ENCODE data around the gene CARMIL1. TPM values are rescaled to one million over a fixed set of nuclear protein-coding genes. Genes with fewer than 3 reads are reported as not detected.

CARMIL1 gene
- total RNA-seq, 1 experiment from 2014 or later: 23.6 TPM

DNA sequence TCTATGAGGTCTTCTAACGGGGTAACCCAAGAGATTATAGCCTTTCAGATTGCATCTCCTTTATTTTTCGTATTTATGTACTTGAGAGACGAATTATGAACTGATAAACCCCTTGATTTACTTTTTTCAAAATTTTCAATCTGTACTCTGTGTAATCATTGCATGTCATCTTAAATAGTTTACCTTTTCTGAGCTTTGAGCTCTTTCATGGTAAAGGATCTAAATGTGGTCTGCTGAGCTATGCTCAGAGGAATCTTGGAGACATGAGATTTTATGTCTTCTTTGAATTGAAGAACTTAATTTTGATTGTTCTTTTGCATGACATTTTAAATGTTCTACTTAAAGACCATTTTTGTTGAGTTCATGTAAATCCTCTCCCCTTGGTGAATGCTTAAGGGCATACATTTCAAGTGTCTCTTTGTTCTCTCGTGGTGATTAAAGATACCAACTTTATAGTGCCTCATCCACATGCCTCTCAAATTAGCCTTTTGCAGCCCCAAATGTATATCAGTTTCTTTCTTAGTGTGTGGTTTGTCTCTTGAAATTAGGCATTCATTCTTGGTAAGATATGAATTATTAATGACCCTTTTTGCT, 256.6 kb downstream of the CARMIL1 start:
- Histone ChIP-seq H3K23me2 (ENCODE audit: insufficient read length, low read depth, low read length, poor library complexity, severe bottlenecking) (no peaks in the 10 kb centered on the region), H3K4me1 (ENCODE audit: insufficient read depth, low read length) (no peaks in the 10 kb centered on the region), H3K9me3 (ENCODE audit: control insufficient read depth, low read depth, low read length) (no peaks in the 10 kb centered on the region), H2BK12ac (ENCODE audit: insufficient read length, low read depth, low read length) (no peak overlapping the region), H3K18ac (ENCODE audit: insufficient read length, low read depth, low read length) (no peak overlapping the region), H3T11ph (ENCODE audit: low read length) (no peak overlapping the region), H3K27ac (ENCODE audit: insufficient read length, low read depth, low read length) (no peak overlapping the region), H4K8ac (replicated peaks; ENCODE audit: insufficient read length, low read depth, low read length) (no peak overlapping the region), H2AFZ (ENCODE audit: low read length) (no peak overlapping the region), H3K56ac (ENCODE audit: insufficient read length, low read depth, low read length) (no peak overlapping the region), H4K91ac (ENCODE audit: insufficient read length, low read depth, low read length) (no peak overlapping the region), H3K4ac (ENCODE audit: low read depth, low read length) (no peak overlapping the region), H2BK20ac (ENCODE audit: low read depth, low read length, poor library complexity, severe bottlenecking) (no peak overlapping the region), H2BK15ac (ENCODE audit: low read depth, low read length) (no peak overlapping the region), H3K9ac (ENCODE audit: extremely low read depth, insufficient read length, low read length) (no peak overlapping the region), H3K79me1 (ENCODE audit: insufficient read depth, low read depth, low read length, poor library complexity, severe bottlenecking) (no peaks in the 10 kb centered on the region), H4K20me1 (ENCODE audit: control insufficient read depth, insufficient read depth, insufficient read length) (no peaks in the 10 kb centered on the region), H3K79me2 (ENCODE audit: insufficient read depth, low read length) (no peaks in the 10 kb centered on the region), H2AK5ac (ENCODE audit: insufficient read length, low read length) (no peak overlapping the region), H4K5ac (ENCODE audit: insufficient read length, low read depth, low read length) (no peak overlapping the region), H2BK5ac (ENCODE audit: insufficient read length, low read length) (no peak overlapping the region), H3K14ac (ENCODE audit: insufficient read depth, low read length) (no peak overlapping the region), H2BK120ac (ENCODE audit: low read depth, low read length, poor library complexity, severe bottlenecking) (no peak overlapping the region), H3K27me3 (ENCODE audit: insufficient read depth, low read length) (no peaks in the 10 kb centered on the region), H3K4me2 (ENCODE audit: insufficient read depth, insufficient read length, low read length) (no peak overlapping the region), H3K23ac (ENCODE audit: insufficient read length, low read depth, low read length) (no peak overlapping the region)
- H3K27ac Mint-ChIP-seq: no peak overlapping the region
- no peak for DNase-seq
- peaks cover 0 to 2% of the 10 kb centered on the region in 2 experiments; a peak in 3 of 4 replicates for H3K4me1 Mint-ChIP-seq
- no peak overlapping the region for H3K4me3 Mint-ChIP-seq
- no peaks in the 10 kb centered on the region for H3K9me3 Mint-ChIP-seq
- H3K36me3 Mint-ChIP-seq (ENCODE audit: insufficient read depth in 1 of 3, low read depth in 3 of 3): peaks cover 7 to 9% (median 9%) of the 10 kb centered on the region in 3 experiments; a peak in 5 of 7 replicates
- no CpG with 5 or more reads among the region's 4 CpGs for WGBS (ENCODE audit: extremely low coverage, insufficient read length, low lambda C conversion rate)
- TF ChIP-seq, protein P1, sequence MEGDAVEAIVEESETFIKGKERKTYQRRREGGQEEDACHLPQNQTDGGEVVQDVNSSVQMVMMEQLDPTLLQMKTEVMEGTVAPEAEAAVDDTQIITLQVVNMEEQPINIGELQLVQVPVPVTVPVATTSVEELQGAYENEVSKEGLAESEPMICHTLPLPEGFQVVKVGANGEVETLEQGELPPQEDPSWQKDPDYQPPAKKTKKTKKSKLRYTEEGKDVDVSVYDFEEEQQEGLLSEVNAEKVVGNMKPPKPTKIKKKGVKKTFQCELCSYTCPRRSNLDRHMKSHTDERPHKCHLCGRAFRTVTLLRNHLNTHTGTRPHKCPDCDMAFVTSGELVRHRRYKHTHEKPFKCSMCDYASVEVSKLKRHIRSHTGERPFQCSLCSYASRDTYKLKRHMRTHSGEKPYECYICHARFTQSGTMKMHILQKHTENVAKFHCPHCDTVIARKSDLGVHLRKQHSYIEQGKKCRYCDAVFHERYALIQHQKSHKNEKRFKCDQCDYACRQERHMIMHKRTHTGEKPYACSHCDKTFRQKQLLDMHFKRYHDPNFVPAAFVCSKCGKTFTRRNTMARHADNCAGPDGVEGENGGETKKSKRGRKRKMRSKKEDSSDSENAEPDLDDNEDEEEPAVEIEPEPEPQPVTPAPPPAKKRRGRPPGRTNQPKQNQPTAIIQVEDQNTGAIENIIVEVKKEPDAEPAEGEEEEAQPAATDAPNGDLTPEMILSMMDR (conservative IDR thresholded peaks at IDR 0.05): no peak
- no peaks in the 10 kb centered on the region for H3K27me3 Mint-ChIP-seq (ENCODE audit: low read depth)

Measured in H9 (cell line).